Measurements from ENCODE around the gene GNG4. TPM values are rescaled to one million over a fixed set of nuclear protein-coding genes. Genes with fewer than 3 reads are reported as not detected.
"Not testable (repeated sequence)": the region's sequence is repeated elsewhere in the genome, so short reads cannot be mapped to it uniquely, and the experiment has no call there.

Gene GNG4
- total and polyA plus RNA-seq, 2 donors: 3.1 to 9.8 TPM

DNA sequence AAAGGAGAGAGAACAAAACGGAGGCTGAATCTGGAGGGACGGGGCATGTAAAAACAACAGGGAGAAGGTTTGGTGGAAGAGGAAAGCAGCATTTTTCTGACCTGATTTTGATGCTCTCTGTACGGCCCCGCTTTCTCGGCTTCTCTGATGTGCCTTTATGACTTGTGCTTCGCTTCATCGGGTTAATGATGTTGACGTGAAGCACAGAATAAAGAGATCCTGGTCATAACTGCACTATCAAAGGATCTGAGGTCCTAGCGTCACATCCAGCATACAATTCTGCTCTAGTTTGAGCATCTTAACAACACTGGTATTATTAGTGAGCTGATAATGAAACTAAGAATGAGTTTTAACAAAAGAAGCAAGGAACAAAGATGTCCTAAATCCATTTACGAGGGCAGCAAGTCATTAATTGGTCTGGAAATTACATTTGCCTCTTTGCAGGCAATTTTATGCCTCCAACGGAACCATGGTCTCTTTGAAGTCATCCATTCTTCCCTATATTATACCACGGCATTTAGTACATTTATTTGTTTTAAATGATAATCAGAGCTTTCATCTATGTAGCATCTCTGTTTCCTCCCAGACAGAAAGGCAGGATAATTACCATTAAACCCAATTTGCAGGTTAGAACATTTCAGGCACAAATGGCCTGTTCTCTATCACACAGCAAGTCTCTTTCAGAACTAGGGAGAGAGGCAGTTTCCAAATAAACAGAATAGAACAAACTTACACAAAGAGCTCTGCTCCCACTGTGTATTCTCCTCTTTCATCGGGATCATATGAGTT lies 100.0 kb downstream of the GNG4 start:
- WGBS: 87% methylated on average over 13 of the region's 13 CpGs
- peaks cover 0 to 5% of the 10 kb centered on the region in 2 donors for H3K9me3 ChIP-seq (ENCODE audit: control insufficient read depth in 2 of 2, insufficient read depth in 1 of 2, low read length in 1 of 2)

DNA sequence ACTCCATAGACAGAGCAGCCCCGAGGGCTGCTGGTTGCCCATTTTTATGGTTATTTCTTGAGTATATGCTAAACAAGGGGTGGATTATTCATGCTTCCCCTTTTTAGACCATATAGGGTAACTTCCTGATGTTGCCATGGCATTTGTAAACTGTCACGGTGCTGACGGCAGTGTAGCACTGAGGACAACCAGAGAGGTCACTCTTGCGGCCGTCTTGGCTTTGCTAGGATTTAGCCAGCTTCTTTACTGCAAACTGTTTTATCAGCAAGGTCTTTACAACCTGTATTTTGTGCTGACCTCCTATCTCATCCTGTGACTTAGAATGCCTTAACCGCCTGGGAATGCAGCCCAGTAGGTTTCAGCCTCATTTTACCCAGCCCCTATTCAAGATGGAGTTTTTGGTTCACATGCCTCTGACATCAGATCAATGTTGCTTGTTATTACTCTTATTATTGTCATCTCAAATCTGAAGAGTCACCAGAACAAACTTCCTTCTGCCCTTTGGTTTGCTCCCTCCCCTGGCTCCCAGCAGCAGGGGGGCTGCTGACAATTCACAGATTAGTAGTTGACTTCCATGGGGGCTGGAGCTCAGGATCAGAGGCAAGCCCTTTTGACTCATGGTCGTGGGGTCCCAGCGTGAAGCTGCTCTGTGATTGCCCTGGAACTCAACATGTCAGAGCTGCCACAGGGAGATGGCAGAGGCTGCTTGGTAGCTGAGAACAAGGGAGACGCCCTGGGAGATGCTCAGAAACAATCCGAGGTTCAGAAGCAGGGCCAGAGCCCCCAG lies 103.0 kb downstream of the GNG4 start:
- not testable (repeated sequence) for DNase-seq (ENCODE audit: low read depth in 6 of 9, low spot score in 9 of 9); H3K4me3 ChIP-seq (ENCODE audit: low read length in 2 of 2); H3K27ac ChIP-seq (ENCODE audit: low read depth in 1 of 2, low read length in 1 of 2); H3K36me3 ChIP-seq (ENCODE audit: control insufficient read depth in 2 of 2, insufficient read depth in 2 of 2, low read length in 1 of 2); H3K27me3 ChIP-seq (ENCODE audit: control insufficient read depth in 2 of 2, insufficient read depth in 1 of 2, low read length in 1 of 2); H3K9me3 ChIP-seq (ENCODE audit: control insufficient read depth in 2 of 2, insufficient read depth in 1 of 2, low read length in 1 of 2); H3K4me1 ChIP-seq (ENCODE audit: control insufficient read depth in 2 of 2, insufficient read depth in 2 of 2, low read length in 2 of 2)
- 70% methylated on average over 10 of the region's 10 CpGs for WGBS

More for the DNA sequence above, 100.0 kb downstream of the GNG4 start:
- Histone ChIP-seq H3K4me1 (ENCODE audit: control insufficient read depth in 2 of 2, insufficient read depth in 2 of 2, low read length in 2 of 2) (no peaks in the 10 kb centered on the region), H3K36me3 (ENCODE audit: control insufficient read depth in 2 of 2, insufficient read depth in 2 of 2, low read length in 1 of 2) (no peaks in the 10 kb centered on the region), H3K27me3 (ENCODE audit: control insufficient read depth in 2 of 2, insufficient read depth in 1 of 2, low read length in 1 of 2) (no peaks in the 10 kb centered on the region), H3K4me3 (ENCODE audit: low read length in 2 of 2) (no peak overlapping the region), H3K27ac (ENCODE audit: low read depth in 1 of 2, low read length in 1 of 2) (no peak overlapping the region)
- no peak for DNase-seq (ENCODE audit: low read depth in 6 of 9, low spot score in 9 of 9)

DNA sequence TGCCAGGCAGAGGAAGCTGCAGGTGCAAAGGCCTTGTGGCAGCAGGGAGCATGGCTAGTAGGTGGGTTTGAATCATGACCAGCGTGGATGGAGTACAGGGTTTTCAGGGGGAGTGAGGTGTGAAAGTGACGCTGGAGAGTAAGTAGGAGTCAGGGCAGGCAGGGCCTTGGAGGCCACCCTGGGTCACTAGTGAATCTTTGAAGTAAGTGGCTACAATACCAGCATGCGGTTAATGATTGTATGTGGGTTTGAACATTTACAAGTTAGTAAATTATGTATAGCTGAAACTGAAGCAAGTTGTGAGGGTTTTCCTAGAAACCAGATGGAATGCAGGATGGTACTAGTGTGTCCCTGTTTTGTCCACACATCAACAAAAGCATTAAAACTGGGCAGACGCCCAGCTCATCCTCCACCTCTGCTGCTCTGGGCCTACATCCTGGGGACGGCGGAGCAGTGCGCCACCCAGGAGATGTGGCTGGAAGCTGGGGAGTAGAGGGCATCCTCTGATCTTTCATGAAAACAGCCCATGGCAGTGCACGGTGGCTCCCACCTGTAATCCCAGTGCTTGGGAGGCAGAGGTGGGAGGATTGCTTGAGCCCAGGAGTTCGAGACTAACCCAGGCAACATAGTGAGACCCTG lies 104.2 kb downstream of the GNG4 start:
- Histone ChIP-seq H3K27ac (ENCODE audit: low read depth in 1 of 2, low read length in 1 of 2) (no peak overlapping the region), H3K4me3 (ENCODE audit: low read length in 2 of 2) (no peak overlapping the region), H3K27me3 (ENCODE audit: control insufficient read depth in 2 of 2, insufficient read depth in 1 of 2, low read length in 1 of 2) (no peaks in the 10 kb centered on the region), H3K36me3 (ENCODE audit: control insufficient read depth in 2 of 2, insufficient read depth in 2 of 2, low read length in 1 of 2) (no peaks in the 10 kb centered on the region), H3K9me3 (ENCODE audit: control insufficient read depth in 2 of 2, insufficient read depth in 1 of 2, low read length in 1 of 2) (no peaks in the 10 kb centered on the region), H3K4me1 (ENCODE audit: control insufficient read depth in 2 of 2, insufficient read depth in 2 of 2, low read length in 2 of 2) (no peaks in the 10 kb centered on the region)
- DNase-seq (ENCODE audit: low read depth in 6 of 9, low spot score in 9 of 9): no peak
- WGBS: 97% methylated on average over 9 of the region's 9 CpGs

DNA sequence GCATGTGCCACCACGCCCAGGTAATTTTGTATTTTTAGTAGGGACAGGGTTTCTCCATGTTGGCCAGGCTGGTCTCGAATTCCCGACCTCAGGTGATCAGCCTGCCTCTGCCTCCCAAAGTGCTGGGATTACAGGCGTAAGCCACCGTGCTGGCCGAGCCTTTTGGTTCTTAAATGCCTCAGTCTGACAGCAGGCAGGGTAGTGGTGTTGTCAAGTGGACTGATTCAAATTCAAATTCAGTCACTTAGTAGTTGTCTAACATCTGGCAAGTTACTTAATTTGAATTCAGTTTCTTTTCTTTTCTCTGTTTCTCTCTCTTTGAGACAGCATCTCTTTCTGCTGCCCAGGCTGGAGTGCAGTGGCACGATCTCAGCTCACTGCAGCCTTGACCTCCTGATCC lies 106.7 kb downstream of the GNG4 start:
- not testable (repeated sequence) for H3K27ac ChIP-seq (ENCODE audit: low read depth in 1 of 2, low read length in 1 of 2); H3K4me3 ChIP-seq (ENCODE audit: low read length in 2 of 2); H3K36me3 ChIP-seq (ENCODE audit: control insufficient read depth in 2 of 2, insufficient read depth in 2 of 2, low read length in 1 of 2); DNase-seq (ENCODE audit: low read depth in 6 of 9, low spot score in 9 of 9); H3K9me3 ChIP-seq (ENCODE audit: control insufficient read depth in 2 of 2, insufficient read depth in 1 of 2, low read length in 1 of 2); H3K4me1 ChIP-seq (ENCODE audit: control insufficient read depth in 2 of 2, insufficient read depth in 2 of 2, low read length in 2 of 2); H3K27me3 ChIP-seq (ENCODE audit: control insufficient read depth in 2 of 2, insufficient read depth in 1 of 2, low read length in 1 of 2)
- 91% methylated on average over 7 of the region's 7 CpGs for WGBS

DNA sequence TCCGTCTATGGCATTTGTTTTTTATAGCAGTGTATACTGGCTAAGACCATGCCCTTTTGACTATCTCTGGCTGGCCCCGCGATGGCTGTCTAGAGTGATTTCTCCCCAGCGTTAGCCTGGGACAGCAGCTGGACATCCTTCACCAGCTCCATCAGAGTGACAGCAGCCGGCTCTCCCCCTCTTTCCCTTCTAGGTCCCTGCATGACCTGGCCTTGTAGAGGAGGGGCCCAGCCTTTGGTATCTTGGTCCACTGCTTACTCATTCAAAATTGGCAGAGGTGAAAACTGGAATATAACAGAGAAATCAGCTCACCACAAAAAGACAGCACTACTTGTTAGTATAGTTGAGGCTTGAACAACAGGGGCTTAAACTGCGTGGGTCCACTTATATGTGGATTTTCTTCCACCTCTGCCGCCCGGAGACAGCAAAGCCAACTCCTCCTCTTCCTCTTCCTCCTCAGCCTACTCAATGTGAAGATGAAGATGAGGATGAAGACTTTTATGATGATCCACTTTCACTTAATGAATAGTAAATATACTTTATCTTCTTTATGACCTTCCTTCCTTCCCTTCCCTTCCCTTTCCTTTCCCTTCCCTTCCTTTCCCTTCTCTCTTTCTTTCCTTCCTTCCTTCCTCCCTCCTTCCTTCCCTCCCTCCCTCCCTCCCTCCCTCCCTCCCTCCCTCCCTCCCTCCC lies 116.0 kb downstream of the GNG4 start:
- H3K27me3 ChIP-seq (ENCODE audit: control insufficient read depth in 2 of 2, insufficient read depth in 1 of 2, low read length in 1 of 2): no peaks in the 10 kb centered on the region
- WGBS: 95% methylated on average over 8 of the region's 8 CpGs
- H3K4me3 ChIP-seq (ENCODE audit: low read length in 2 of 2): no peak overlapping the region
- H3K4me1 ChIP-seq (ENCODE audit: control insufficient read depth in 2 of 2, insufficient read depth in 2 of 2, low read length in 2 of 2): no peaks in the 10 kb centered on the region
- no peak for DNase-seq (ENCODE audit: low read depth in 6 of 9, low spot score in 9 of 9)
- H3K36me3 ChIP-seq (ENCODE audit: control insufficient read depth in 2 of 2, insufficient read depth in 2 of 2, low read length in 1 of 2): no peaks in the 10 kb centered on the region
- H3K27ac ChIP-seq (ENCODE audit: low read depth in 1 of 2, low read length in 1 of 2): no peak overlapping the region
- H3K9me3 ChIP-seq (ENCODE audit: control insufficient read depth in 2 of 2, insufficient read depth in 1 of 2, low read length in 1 of 2): no peaks in the 10 kb centered on the region

DNA sequence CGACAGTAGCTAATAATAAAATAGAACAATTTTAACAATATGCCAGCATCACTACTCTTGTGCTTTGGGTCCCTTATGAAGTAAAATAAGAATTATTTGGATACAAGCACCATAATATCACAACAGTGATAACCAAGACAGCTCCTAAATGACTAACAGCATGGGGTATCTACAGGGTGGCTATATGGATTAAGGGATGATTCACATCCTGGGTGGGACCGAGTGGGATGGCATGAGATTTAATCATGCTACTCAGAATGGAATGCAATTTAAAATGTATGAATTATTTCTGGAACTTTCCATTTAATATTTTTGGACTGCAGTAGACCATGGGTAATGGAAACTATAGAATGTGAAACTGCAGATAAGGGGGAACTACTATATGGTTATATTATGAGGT lies 117.2 kb downstream of the GNG4 start:
- H3K9me3 ChIP-seq (ENCODE audit: control insufficient read depth in 2 of 2, insufficient read depth in 1 of 2, low read length in 1 of 2): no peaks in the 10 kb centered on the region
- H3K27ac ChIP-seq (ENCODE audit: low read depth in 1 of 2, low read length in 1 of 2): no peak overlapping the region
- 97% methylated on average over 2 of the region's 2 CpGs for WGBS
- no peak overlapping the region for H3K4me3 ChIP-seq (ENCODE audit: low read length in 2 of 2)
- no peaks in the 10 kb centered on the region for H3K27me3 ChIP-seq (ENCODE audit: control insufficient read depth in 2 of 2, insufficient read depth in 1 of 2, low read length in 1 of 2)
- H3K4me1 ChIP-seq (ENCODE audit: control insufficient read depth in 2 of 2, insufficient read depth in 2 of 2, low read length in 2 of 2): no peaks in the 10 kb centered on the region
- no peaks in the 10 kb centered on the region for H3K36me3 ChIP-seq (ENCODE audit: control insufficient read depth in 2 of 2, insufficient read depth in 2 of 2, low read length in 1 of 2)
- no peak for DNase-seq (ENCODE audit: low read depth in 6 of 9, low spot score in 9 of 9)

DNA sequence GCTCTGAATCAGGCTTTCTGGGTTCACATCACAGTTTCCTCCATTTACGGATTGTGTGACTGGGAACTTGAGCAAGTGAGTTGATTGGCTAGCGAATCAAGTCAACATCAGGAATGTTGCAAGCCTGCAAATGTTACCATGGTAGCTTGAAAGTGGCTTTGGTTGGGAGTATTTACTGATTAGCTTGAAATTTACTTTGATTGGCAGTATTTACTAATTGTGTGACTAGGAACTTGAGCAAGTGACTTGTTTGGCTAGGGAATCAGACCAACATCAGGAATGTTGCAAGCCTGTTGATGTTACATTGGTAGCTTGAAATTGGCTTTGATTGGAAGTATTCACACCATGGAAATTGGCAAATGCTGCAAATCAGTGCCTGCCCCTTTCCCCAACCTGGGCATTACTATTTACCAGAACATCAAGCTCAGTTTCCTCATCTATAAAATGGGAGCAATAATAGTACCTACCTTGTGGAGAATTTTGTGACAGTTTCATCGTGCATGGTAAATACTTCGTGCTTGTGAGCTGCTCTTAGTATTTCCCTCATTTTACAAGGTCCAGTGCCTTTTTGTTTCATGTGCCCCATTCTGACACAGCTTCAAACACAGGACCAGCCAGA lies 122.3 kb downstream of the GNG4 start:
- WGBS: 97% methylated on average over 4 of the region's 4 CpGs
- H3K4me1 ChIP-seq (ENCODE audit: control insufficient read depth in 2 of 2, insufficient read depth in 2 of 2, low read length in 2 of 2): no peaks in the 10 kb centered on the region

DNA sequence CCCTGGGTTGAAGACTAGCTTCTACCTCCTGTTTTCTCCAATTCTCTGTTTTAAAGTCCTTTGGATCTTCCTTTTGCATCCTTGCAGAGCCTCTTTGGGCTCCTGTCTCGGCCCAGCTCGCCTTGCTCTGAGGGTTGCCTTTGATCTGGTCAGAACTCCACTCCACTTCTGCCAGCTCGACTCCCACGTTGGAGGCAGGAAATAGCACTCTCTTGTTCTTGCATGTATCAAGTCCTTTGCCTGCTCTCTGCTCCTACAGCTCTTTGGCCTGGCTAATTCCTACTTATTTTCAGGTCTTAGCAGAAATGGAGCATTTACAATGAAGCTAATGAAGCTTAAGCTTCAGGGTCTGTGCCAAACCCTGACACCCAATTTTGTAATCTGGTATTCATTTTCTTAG lies 124.3 kb downstream of the GNG4 start:
- no peaks in the 10 kb centered on the region for H3K36me3 ChIP-seq (ENCODE audit: control insufficient read depth in 2 of 2, insufficient read depth in 2 of 2, low read length in 1 of 2)
- no peaks in the 10 kb centered on the region for H3K4me1 ChIP-seq (ENCODE audit: control insufficient read depth in 2 of 2, insufficient read depth in 2 of 2, low read length in 2 of 2)
- 56% methylated on average over 4 of the region's 4 CpGs for WGBS
- no peaks in the 10 kb centered on the region for H3K9me3 ChIP-seq (ENCODE audit: control insufficient read depth in 2 of 2, insufficient read depth in 1 of 2, low read length in 1 of 2)
- H3K27me3 ChIP-seq (ENCODE audit: control insufficient read depth in 2 of 2, insufficient read depth in 1 of 2, low read length in 1 of 2): no peaks in the 10 kb centered on the region
- H3K4me3 ChIP-seq (ENCODE audit: low read length in 2 of 2): no peak overlapping the region
- no peak for DNase-seq (ENCODE audit: low read depth in 6 of 9, low spot score in 9 of 9)
- H3K27ac ChIP-seq (ENCODE audit: low read depth in 1 of 2, low read length in 1 of 2): no peak overlapping the region

More for the DNA sequence above, 122.3 kb downstream of the GNG4 start:
- Histone ChIP-seq H3K36me3 (ENCODE audit: control insufficient read depth in 2 of 2, insufficient read depth in 2 of 2, low read length in 1 of 2) (no peaks in the 10 kb centered on the region), H3K27ac (ENCODE audit: low read depth in 1 of 2, low read length in 1 of 2) (no peak overlapping the region), H3K4me3 (ENCODE audit: low read length in 2 of 2) (no peak overlapping the region), H3K27me3 (ENCODE audit: control insufficient read depth in 2 of 2, insufficient read depth in 1 of 2, low read length in 1 of 2) (no peaks in the 10 kb centered on the region), H3K9me3 (ENCODE audit: control insufficient read depth in 2 of 2, insufficient read depth in 1 of 2, low read length in 1 of 2) (no peaks in the 10 kb centered on the region)
- no peak for DNase-seq (ENCODE audit: low read depth in 6 of 9, low spot score in 9 of 9)
